ENCODE data around the gene NR6A1.

Gene NR6A1

DNA sequence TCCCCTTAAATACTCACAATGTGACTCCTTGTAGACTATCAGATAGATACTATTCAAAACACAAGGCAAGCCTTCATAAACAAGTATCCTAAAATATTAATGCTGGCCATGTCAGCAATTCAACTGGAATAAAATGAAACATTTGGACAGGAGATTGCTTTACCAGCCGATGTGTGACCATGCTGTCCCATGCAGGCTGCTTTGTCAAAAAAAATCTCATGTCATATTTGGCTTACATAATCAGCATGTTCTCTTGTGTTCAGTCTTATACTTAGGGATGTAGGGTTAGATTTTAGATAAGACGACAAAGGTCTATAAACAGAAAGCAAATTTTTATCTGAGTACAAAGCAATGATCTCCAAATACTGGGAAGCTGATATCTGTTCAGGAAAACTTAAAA is 108.5 kb downstream of the NR6A1 start:
- Histone ChIP-seq H3F3A (ENCODE audit: control insufficient read depth, insufficient read depth) (peaks cover 5% of the 10 kb centered on the region; the same call in 1 of the 2 replicates), H3K27ac (ENCODE audit: low read depth, low read length) (no peak overlapping the region), H3K4me2 (ENCODE audit: low read length) (peak overlapping the region; percentile 90), H3K9me3 (ENCODE audit: control insufficient read depth, insufficient read depth, low read length) (no peaks in the 10 kb centered on the region), H3K4me3 (ENCODE audit: low read length) (peak overlapping the region; percentile 26), H3K36me3 (ENCODE audit: control insufficient read depth, low read length) (peaks cover 33% of the 10 kb centered on the region), H3K9me2 (replicated peaks; ENCODE audit: control insufficient read depth, low read length) (no peaks in the 10 kb centered on the region), H3K27me3 (ENCODE audit: control insufficient read depth, low read length) (no peaks in the 10 kb centered on the region), H3K79me2 (ENCODE audit: control insufficient read depth, low read length) (peaks cover 94% of the 10 kb centered on the region), H4K20me1 (ENCODE audit: control insufficient read depth, insufficient read depth, low read depth, low read length) (peaks cover 10% of the 10 kb centered on the region; the same call in 1 of the 2 replicates), H3K4me1 (ENCODE audit: control insufficient read depth, low read length) (peaks cover 32% of the 10 kb centered on the region)
- TF ChIP-seq, protein P1, sequence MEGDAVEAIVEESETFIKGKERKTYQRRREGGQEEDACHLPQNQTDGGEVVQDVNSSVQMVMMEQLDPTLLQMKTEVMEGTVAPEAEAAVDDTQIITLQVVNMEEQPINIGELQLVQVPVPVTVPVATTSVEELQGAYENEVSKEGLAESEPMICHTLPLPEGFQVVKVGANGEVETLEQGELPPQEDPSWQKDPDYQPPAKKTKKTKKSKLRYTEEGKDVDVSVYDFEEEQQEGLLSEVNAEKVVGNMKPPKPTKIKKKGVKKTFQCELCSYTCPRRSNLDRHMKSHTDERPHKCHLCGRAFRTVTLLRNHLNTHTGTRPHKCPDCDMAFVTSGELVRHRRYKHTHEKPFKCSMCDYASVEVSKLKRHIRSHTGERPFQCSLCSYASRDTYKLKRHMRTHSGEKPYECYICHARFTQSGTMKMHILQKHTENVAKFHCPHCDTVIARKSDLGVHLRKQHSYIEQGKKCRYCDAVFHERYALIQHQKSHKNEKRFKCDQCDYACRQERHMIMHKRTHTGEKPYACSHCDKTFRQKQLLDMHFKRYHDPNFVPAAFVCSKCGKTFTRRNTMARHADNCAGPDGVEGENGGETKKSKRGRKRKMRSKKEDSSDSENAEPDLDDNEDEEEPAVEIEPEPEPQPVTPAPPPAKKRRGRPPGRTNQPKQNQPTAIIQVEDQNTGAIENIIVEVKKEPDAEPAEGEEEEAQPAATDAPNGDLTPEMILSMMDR (IDR thresholded peaks at IDR 0.05; ENCODE audit: low read depth, low read length, poor library complexity, severe bottlenecking): no peak
- TF ChIP-seq EZH2phosphoT487 (IDR thresholded peaks at IDR 0.05; ENCODE audit: borderline replicate concordance, low read length): no peak

DNA sequence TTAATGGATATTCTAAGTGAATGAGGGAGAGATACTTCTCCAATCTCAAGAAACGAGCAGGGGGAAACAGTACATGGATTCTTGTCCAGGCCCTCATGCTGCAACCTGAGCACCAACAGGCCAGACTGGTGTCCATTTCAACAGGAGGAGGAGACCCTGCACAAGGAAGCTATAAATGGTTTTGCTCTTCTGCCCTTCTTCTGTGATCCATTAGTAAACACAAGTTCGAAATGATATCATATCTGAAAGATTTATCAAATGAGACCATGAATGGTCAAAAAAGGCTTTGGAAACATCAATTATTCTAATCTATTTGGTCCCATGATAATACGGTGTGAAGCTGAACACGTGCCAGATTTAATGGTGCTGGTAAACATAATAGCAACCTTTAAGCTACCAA is 109.8 kb downstream of the NR6A1 start:
- Histone ChIP-seq H3F3A (ENCODE audit: control insufficient read depth, insufficient read depth) (peaks cover 5% of the 10 kb centered on the region; the same call in 1 of the 2 replicates), H3K79me2 (ENCODE audit: control insufficient read depth, low read length) (peaks cover 84% of the 10 kb centered on the region), H3K4me2 (ENCODE audit: low read length) (peak overlapping the region; percentile 90)

DNA sequence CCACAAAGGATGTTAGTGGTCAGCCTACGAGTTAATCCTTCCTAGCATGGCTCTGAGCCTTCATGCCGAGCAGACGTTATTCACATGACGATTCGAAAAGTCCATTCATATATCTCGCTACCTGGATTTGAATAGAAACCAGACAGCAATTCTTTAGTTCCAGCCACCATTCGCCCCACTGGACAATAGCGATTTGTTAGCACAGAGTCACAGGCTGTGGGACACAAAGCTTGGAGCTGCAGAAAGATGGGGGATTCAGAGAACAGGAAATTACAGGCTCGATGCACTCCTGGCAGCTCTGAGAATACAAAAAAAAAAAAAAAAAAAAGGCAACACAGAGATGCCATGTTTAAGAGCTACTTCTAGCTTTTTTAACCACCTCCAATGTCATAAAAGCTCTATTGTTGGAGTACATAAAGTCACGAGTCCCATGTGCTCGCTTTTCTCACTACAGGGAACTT is 110.7 kb downstream of the NR6A1 start:
- Histone ChIP-seq H3K9me2 (replicated peaks; ENCODE audit: control insufficient read depth, low read length) (no peaks in the 10 kb centered on the region), H3K36me3 (ENCODE audit: control insufficient read depth, low read length) (peaks cover 30% of the 10 kb centered on the region), H3K9me3 (ENCODE audit: control insufficient read depth, insufficient read depth, low read length) (no peaks in the 10 kb centered on the region), H3K4me2 (ENCODE audit: low read length) (peak overlapping the region; percentile 90), H4K20me1 (ENCODE audit: control insufficient read depth, insufficient read depth, low read depth, low read length) (peaks cover 10% of the 10 kb centered on the region; the same call in 1 of the 2 replicates), H3K27ac (ENCODE audit: low read depth, low read length) (peak overlapping the region; percentile 88), H3K27me3 (ENCODE audit: control insufficient read depth, low read length) (no peaks in the 10 kb centered on the region), H3K4me3 (ENCODE audit: low read length) (peak overlapping the region; percentile 90), H3K4me1 (ENCODE audit: control insufficient read depth, low read length) (peaks cover 37% of the 10 kb centered on the region), H3K79me2 (ENCODE audit: control insufficient read depth, low read length) (peaks cover 75% of the 10 kb centered on the region), H3F3A (ENCODE audit: control insufficient read depth, insufficient read depth) (peaks cover 5% of the 10 kb centered on the region; the same call in 1 of the 2 replicates)
- TF ChIP-seq, protein P1 (IDR thresholded peaks at IDR 0.05; ENCODE audit: low read depth, low read length, poor library complexity, severe bottlenecking): no peak
- no peak for TF ChIP-seq EZH2phosphoT487 (IDR thresholded peaks at IDR 0.05; ENCODE audit: borderline replicate concordance, low read length)

More for the DNA sequence above, 109.8 kb downstream of the NR6A1 start:
- Histone ChIP-seq H3K9me2 (replicated peaks; ENCODE audit: control insufficient read depth, low read length) (no peaks in the 10 kb centered on the region), H3K27ac (ENCODE audit: low read depth, low read length) (no peak overlapping the region), H3K4me1 (ENCODE audit: control insufficient read depth, low read length) (peaks cover 37% of the 10 kb centered on the region), H3K4me3 (ENCODE audit: low read length) (peak overlapping the region; percentile 90), H3K36me3 (ENCODE audit: control insufficient read depth, low read length) (peaks cover 33% of the 10 kb centered on the region), H4K20me1 (ENCODE audit: control insufficient read depth, insufficient read depth, low read depth, low read length) (peaks cover 10% of the 10 kb centered on the region; the same call in 1 of the 2 replicates), H3K9me3 (ENCODE audit: control insufficient read depth, insufficient read depth, low read length) (no peaks in the 10 kb centered on the region), H3K27me3 (ENCODE audit: control insufficient read depth, low read length) (no peaks in the 10 kb centered on the region)
- no peak for TF ChIP-seq EZH2phosphoT487 (IDR thresholded peaks at IDR 0.05; ENCODE audit: borderline replicate concordance, low read length)
- TF ChIP-seq, protein P1 (IDR thresholded peaks at IDR 0.05; ENCODE audit: low read depth, low read length, poor library complexity, severe bottlenecking): no peak
